ENCODE measurements around the gene CLIP2. TPM values are rescaled to one million over a fixed set of nuclear protein-coding genes. Genes with fewer than 3 reads are reported as not detected.

CLIP2 gene
- total and polyA plus RNA-seq, 2 of the 4 experiments (the other 2 are of a cell fraction) = 18.1 to 20.7 TPM

DNA sequence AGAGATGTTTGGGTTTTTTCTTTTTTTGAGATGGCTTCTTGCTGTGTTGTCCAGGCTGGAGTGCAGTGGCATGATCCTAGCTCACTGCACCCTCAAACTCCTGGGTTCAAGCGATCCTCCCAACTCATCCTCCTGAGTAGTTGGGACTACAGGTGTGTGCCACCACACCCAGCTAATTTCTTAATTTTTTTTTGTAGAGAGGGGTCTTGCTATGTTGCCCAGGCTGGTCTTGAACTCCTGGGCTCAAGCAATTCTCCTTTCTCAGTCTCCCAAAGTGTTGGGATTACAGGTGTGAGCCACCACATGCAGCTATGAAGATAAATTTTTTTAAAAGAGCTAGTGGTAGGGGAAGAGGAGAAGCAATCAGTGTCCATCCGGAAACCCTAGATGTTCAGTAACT lies 56.8 kb downstream of the CLIP2 start:
- no peak overlapping the region for H4K91ac ChIP-seq (ENCODE audit: insufficient read depth, low read depth, low read length)
- no peak for TF ChIP-seq SMC3 (IDR thresholded peaks at IDR 0.05; ENCODE audit: low read depth, low read length)
- BruUV-seq (replicated peaks) = no TSS peak
- dilution Hi-C loops (cut with HindIII; ENCODE audit: low sequenced_read_pairs, unreplicated experiment) = no loop called here
- intact Hi-C loops (cut with micrococcal nuclease) = no loop called here
- no peak overlapping the region for H3K4me2 ChIP-seq (ENCODE audit: low read depth, low read length)
- no peak overlapping the region for H2BK15ac ChIP-seq (ENCODE audit: low read depth, low read length)
- no peak overlapping the region for H2AK5ac ChIP-seq (ENCODE audit: low read depth, low read length)
- H3K4me1 ChIP-seq (ENCODE audit: control insufficient read depth, insufficient read depth, low read length) = peaks cover 7% of the 10 kb centered on the region
- H3K18ac ChIP-seq (ENCODE audit: low read depth, low read length) = no peak overlapping the region
- CTCF ChIA-PET = no interaction called here
- H4K8ac ChIP-seq (ENCODE audit: low read depth in 2 of 2, low read length in 2 of 2) = no peak overlapping the region
- in situ Hi-C loops (cut with MboI; ENCODE audit: low sequenced_read_pairs) = no loop called here
- H4K20me1 ChIP-seq (ENCODE audit: insufficient read depth, low read length) = peaks cover 41% of the 10 kb centered on the region
- no peak for ATAC-seq (ENCODE audit: low read depth)
- peaks cover 32 to 80% of the 10 kb centered on the region in 2 experiments for H3K79me1 ChIP-seq (ENCODE audit: low read depth in 1 of 2, low read length in 2 of 2)
- no peak overlapping the region for H3K4ac ChIP-seq (ENCODE audit: low read depth, low read length)
- H2AK9ac ChIP-seq (replicated peaks; ENCODE audit: low read depth, low read length, poor library complexity) = no peak overlapping the region
- WGBS, 2 experiments (ENCODE audit: extremely low coverage in 2 of 2, insufficient read length in 1 of 2) = 100% methylated on average over 1 of the region's 2 CpGs; no CpG with 5 or more reads in 1 of the 2 experiments
- no peak overlapping the region for H3K23ac ChIP-seq (ENCODE audit: low read depth, low read length)
- POLR2A ChIA-PET (ENCODE audit: unreplicated experiment) = no interaction called here
- H3K9ac ChIP-seq (ENCODE audit: low read depth, low read length) = no peak overlapping the region
- H2BK5ac ChIP-seq (ENCODE audit: low read depth, low read length, poor library complexity, severe bottlenecking) = no peak overlapping the region
- peaks cover 16% of the 10 kb centered on the region for H3K9me1 ChIP-seq (ENCODE audit: insufficient read depth, low read length)
- DNase-seq = no peak
- no peak overlapping the region for H3K27ac ChIP-seq (ENCODE audit: insufficient read depth, low read length)
- no peak overlapping the region for H2BK120ac ChIP-seq (ENCODE audit: low read depth, low read length)
- H3K36me3 ChIP-seq (ENCODE audit: control insufficient read depth, insufficient read depth, low read length) = peaks cover 35% of the 10 kb centered on the region
- H3K56ac ChIP-seq (ENCODE audit: extremely low read depth, insufficient read depth, low read length) = no peak overlapping the region
- no peaks in the 10 kb centered on the region for H3K27me3 ChIP-seq (ENCODE audit: control insufficient read depth, insufficient read depth, low read length)
- no peak overlapping the region; the same call in 1 of the 2 replicates for H3K14ac ChIP-seq (replicated peaks; ENCODE audit: low read depth, low read length)
- no peak overlapping the region for H2BK20ac ChIP-seq (ENCODE audit: low read depth, low read length)
- no peaks in the 10 kb centered on the region for H3K9me3 ChIP-seq (ENCODE audit: control insufficient read depth, insufficient read depth, low read length)
- no peak overlapping the region for H2AFZ ChIP-seq (replicated peaks; ENCODE audit: low read length, poor library complexity)
- no peak overlapping the region for H3K4me3 ChIP-seq (ENCODE audit: insufficient read depth, low read depth, low read length)
- H4K5ac ChIP-seq (ENCODE audit: low read depth, low read length) = no peak overlapping the region
